Endothelial cell (in vitro differentiated cells): ENCODE data around the gene PNMT. TPM values are rescaled to one million over a fixed set of nuclear protein-coding genes. Genes with fewer than 3 reads are reported as not detected.

Source experiments
- DNase-seq: peaks from one replicate; pipeline ENCODE4 v3.0.0; 2021; ENCODE audit warnings: low spot score
- H3K27ac Mint-ChIP-seq: one replicate; pipeline ENCODE4 v1.8.0; 2021; ENCODE audit warnings: mixed read lengths, inconsistent platforms; ENCODE audit not compliant: unreplicated experiment
- H3K27me3 Mint-ChIP-seq: one replicate; pipeline ENCODE4 v1.8.0; 2021; ENCODE audit warnings: mild to moderate bottlenecking, moderate library complexity, mixed read lengths, inconsistent platforms; ENCODE audit not compliant: unreplicated experiment
- H3K36me3 Mint-ChIP-seq: one replicate; pipeline ENCODE4 v1.8.0; 2021; ENCODE audit warnings: mild to moderate bottlenecking, low read depth, mixed read lengths, inconsistent platforms; ENCODE audit not compliant: unreplicated experiment
- H3K4me1 Mint-ChIP-seq: one replicate; pipeline ENCODE4 v1.8.0; 2021; ENCODE audit warnings: mild to moderate bottlenecking, mixed read lengths, inconsistent platforms; ENCODE audit not compliant: unreplicated experiment
- H3K4me3 Mint-ChIP-seq: one replicate; pipeline ENCODE4 v1.8.0; 2021; ENCODE audit warnings: mild to moderate bottlenecking, mixed read lengths, inconsistent platforms; ENCODE audit not compliant: unreplicated experiment
- H3K9me3 Mint-ChIP-seq: one replicate; pipeline ENCODE4 v1.8.0; 2021; ENCODE audit warnings: mixed read lengths, inconsistent platforms; ENCODE audit not compliant: unreplicated experiment
- CTCF ChIP-seq: fragments of 200-600 bp; sonication (generic); IDR thresholded peaks from one replicate; pipeline ENCODE4 v1.5.0; 2021; ENCODE audit warnings: antibody characterized with exemption; ENCODE audit not compliant: unreplicated experiment
- total RNA-seq: library from RNA; stranded (reverse); fragmentation: NEBNext Ultra II Directional; extraction: Animal tissue kit (Norgen Biotek cat#: 25700); gene quantifications from one replicate; pipeline ENCODE4 v1.2.1, GENCODE V29; 2021; ENCODE audit not compliant: unreplicated experiment

PNMT gene
- total RNA-seq, 1 donor from 2014 or later = not detected

- no peak for TF ChIP-seq CTCF
- no peak overlapping the region for H3K27ac Mint-ChIP-seq
- H3K9me3 Mint-ChIP-seq = no peaks in the 10 kb centered on the region
- H3K36me3 Mint-ChIP-seq = peaks cover 5% of the 10 kb centered on the region
- H3K4me1 Mint-ChIP-seq = peaks cover 4% of the 10 kb centered on the region
- H3K4me3 Mint-ChIP-seq = no peak overlapping the region
- peaks cover 24% of the 10 kb centered on the region for H3K27me3 Mint-ChIP-seq
- no peak for DNase-seq
Measured at GRCh38 chr17:39666601-39667261, 1.5 kb upstream of the PNMT start.

GRCh38 chr17:39667262-39667944 lies 850 bp upstream of the PNMT start:
- no peak for TF ChIP-seq CTCF
- Mint-ChIP-seq H3K9me3 (no peaks in the 10 kb centered on the region), H3K27ac (no peak overlapping the region), H3K4me1 (peaks cover 4% of the 10 kb centered on the region), H3K36me3 (peaks cover 5% of the 10 kb centered on the region), H3K27me3 (peaks cover 28% of the 10 kb centered on the region), H3K4me3 (no peak overlapping the region)
- no peak for DNase-seq

DNA sequence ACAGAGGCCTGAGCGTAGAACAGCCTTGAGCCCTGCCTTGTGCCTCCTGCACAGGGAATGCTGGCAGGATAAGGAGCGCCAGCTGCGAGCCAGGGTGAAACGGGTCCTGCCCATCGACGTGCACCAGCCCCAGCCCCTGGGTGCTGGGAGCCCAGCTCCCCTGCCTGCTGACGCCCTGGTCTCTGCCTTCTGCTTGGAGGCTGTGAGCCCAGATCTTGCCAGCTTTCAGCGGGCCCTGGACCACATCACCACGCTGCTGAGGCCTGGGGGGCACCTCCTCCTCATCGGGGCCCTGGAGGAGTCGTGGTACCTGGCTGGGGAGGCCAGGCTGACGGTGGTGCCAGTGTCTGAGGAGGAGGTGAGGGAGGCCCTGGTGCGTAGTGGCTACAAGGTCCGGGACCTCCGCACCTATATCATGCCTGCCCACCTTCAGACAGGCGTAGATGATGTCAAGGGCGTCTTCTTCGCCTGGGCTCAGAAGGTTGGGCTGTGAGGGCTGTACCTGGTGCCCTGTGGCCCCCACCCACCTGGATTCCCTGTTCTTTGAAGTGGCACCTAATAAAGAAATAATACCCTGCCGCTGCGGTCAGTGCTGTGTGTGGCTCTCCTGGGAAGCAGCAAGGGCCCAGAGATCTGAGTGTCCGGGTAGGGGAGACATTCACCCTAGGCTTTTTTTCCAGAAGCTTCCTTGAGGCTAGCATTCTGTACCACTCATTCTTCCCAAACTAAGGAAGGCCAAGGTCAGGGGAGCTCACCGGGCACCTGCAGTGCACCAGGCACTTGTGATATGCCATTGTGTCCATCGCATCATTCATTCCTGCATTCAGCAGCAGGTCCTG lies 1.9 kb downstream of the PNMT start:
- H3K9me3 Mint-ChIP-seq = no peaks in the 10 kb centered on the region
- peaks cover 4% of the 10 kb centered on the region for H3K4me1 Mint-ChIP-seq
- H3K27ac Mint-ChIP-seq = no peak overlapping the region
- peaks cover 5% of the 10 kb centered on the region for H3K36me3 Mint-ChIP-seq
- no peak for DNase-seq
- H3K27me3 Mint-ChIP-seq = peaks cover 27% of the 10 kb centered on the region
- no peak overlapping the region for H3K4me3 Mint-ChIP-seq
- TF ChIP-seq CTCF = no peak

GRCh38 chr17:39670746-39671145 lies 2.5 kb downstream of the PNMT start:
- no peak for TF ChIP-seq CTCF
- no peak for DNase-seq
- H3K4me1 Mint-ChIP-seq = peaks cover 4% of the 10 kb centered on the region
- no peak overlapping the region for H3K4me3 Mint-ChIP-seq
- H3K27ac Mint-ChIP-seq = no peak overlapping the region
- H3K36me3 Mint-ChIP-seq = peaks cover 5% of the 10 kb centered on the region
- H3K9me3 Mint-ChIP-seq = no peaks in the 10 kb centered on the region
- peaks cover 31% of the 10 kb centered on the region for H3K27me3 Mint-ChIP-seq
